Gastrocnemius medialis (tissue), 4 donors: Measurements from ENCODE around the gene CD22. TPM values are rescaled to one million over a fixed set of nuclear protein-coding genes. Genes with fewer than 3 reads are reported as not detected.

Experiments
- ATAC-seq, 2 donors: fragments of 150-250 bp; one replicate each; pipeline ENCODE4 v1.9.1; 2016
- DNase-seq, 2 donors: peaks; one replicate each; pipeline ENCODE4 v3.0.0-alpha.2; 2019
- H3K27ac ChIP-seq, 4 donors: fragments of 200-600 bp; sonication (generic); 1 replicate in 1 of 4; 2 replicates in 3 of 4; pipeline ENCODE4 v1.5.1; 2016 to 2018; ENCODE audit warnings: mild to moderate bottlenecking in 2 of 4, moderate library complexity in 1 of 4
- H3K27me3 ChIP-seq, 3 donors: fragments of 200-600 bp; sonication (generic) in 2 of 3; 1 replicate in 1 of 3; 2 replicates in 2 of 3; pipeline versions ENCODE4 v1.5.1 to v1.6.0; 2016 to 2019; ENCODE audit warnings: mild to moderate bottlenecking in 1 of 3, moderate library complexity in 1 of 3
- H3K36me3 ChIP-seq, 2 donors: fragments of 200-600 bp; sonication (generic) in 1 of 2; one replicate each; pipeline ENCODE4 v1.5.1; 2017 to 2018
- H3K4me1 ChIP-seq, 2 donors: fragments of 200-600 bp; sonication (generic) in 1 of 2; one replicate each; pipeline ENCODE4 v1.5.1; 2016 to 2017; ENCODE audit warnings: mild to moderate bottlenecking in 2 of 2
- H3K4me3 ChIP-seq, 4 donors: fragments of 200-600 bp; sonication (generic) in 3 of 4; 1 replicate in 1 of 4; 2 replicates in 3 of 4; pipeline ENCODE4 v1.5.1; 2016 to 2019; ENCODE audit warnings: mild to moderate bottlenecking in 2 of 4
- H3K9me3 ChIP-seq, 3 donors: fragments of 200-600 bp; sonication (generic) in 2 of 3; 1 replicate in 1 of 3; 2 replicates in 2 of 3; pipeline ENCODE4 v1.5.1; 2016 to 2019
- POLR2A ChIP-seq, 2 donors: fragments of 450-650 bp; IDR thresholded peaks; one replicate each; pipeline ENCODE4 v1.6.1; 2017; ENCODE audit warnings: antibody characterized with exemption in 2 of 2, mild to moderate bottlenecking in 2 of 2, moderate library complexity in 2 of 2
- in situ Hi-C, 4 donors: fragments of 200-750 bp; cut with MboI; loops; one replicate each; pipeline versions ENCODE4 v1.15.0 to v1.8.0; 2017; ENCODE audit warnings: low sequenced_read_pairs in 4 of 4
- intact Hi-C: fragments of 100-400 bp; cut with DNase I; formaldehyde crosslinking; loops from one replicate; pipeline ENCODE4 v1.15.1; 2023; ENCODE audit warnings: low total_unique reads
- total RNA-seq, 4 donors: library from RNA; depleted of rRNA; stranded (reverse); fragments of >200 nt; gene quantifications; one replicate each; pipeline versions ENCODE4 v1.1.0 to v1.2.3, GENCODE V29; 2016
- TF ChIP-seq, protein P1 (sequence below), 5 experiments: fragments of 450-650 bp in 3 of 5; fragments of 200-600 bp in 2 of 5; sonication (generic) in 2 of 5; IDR thresholded peaks in 4 of 5; conservative IDR thresholded peaks in 1 of 5; 1 replicate in 4 of 5; 2 replicates in 1 of 5; pipeline ENCODE4 v1.5.1; 2016 to 2019; ENCODE audit warnings: antibody characterized with exemption in 5 of 5, mild to moderate bottlenecking in 3 of 5, moderate library complexity in 3 of 5

CD22 gene
- total RNA-seq, 4 donors from 2014 or later = 0.59 TPM; not detected in 3

DNA sequence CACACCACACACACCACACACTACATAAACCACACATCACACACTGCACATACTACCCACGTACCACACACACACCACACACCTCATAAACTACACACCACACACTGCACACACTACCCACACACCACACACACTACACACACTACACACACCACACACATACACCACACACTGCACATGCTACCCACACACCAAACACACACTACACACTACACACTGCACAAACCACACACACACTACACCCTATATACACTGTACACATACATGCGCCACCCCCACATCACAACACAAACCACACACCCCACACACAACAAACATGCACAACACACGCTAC, 31.5 kb upstream of the CD22 start:
- intact Hi-C loops (no loop called here), in situ Hi-C loops (no loop called here)
- Histone ChIP-seq H3K4me1 (no peaks in the 10 kb centered on the region), H3K9me3 (no peaks in the 10 kb centered on the region), H3K27me3 (peaks cover 14 to 44% (median 44%) of the 10 kb centered on the region in 3 donors), H3K4me3 (no peak overlapping the region), H3K36me3 (no peaks in the 10 kb centered on the region), H3K27ac (no peak overlapping the region)
- TF ChIP-seq POLR2A (IDR thresholded peaks at IDR 0.05) = no peak
- TF ChIP-seq, protein P1, sequence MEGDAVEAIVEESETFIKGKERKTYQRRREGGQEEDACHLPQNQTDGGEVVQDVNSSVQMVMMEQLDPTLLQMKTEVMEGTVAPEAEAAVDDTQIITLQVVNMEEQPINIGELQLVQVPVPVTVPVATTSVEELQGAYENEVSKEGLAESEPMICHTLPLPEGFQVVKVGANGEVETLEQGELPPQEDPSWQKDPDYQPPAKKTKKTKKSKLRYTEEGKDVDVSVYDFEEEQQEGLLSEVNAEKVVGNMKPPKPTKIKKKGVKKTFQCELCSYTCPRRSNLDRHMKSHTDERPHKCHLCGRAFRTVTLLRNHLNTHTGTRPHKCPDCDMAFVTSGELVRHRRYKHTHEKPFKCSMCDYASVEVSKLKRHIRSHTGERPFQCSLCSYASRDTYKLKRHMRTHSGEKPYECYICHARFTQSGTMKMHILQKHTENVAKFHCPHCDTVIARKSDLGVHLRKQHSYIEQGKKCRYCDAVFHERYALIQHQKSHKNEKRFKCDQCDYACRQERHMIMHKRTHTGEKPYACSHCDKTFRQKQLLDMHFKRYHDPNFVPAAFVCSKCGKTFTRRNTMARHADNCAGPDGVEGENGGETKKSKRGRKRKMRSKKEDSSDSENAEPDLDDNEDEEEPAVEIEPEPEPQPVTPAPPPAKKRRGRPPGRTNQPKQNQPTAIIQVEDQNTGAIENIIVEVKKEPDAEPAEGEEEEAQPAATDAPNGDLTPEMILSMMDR (IDR thresholded peaks at IDR 0.05 in 4 of 5, conservative IDR thresholded peaks at IDR 0.05 in 1 of 5) = no peak
- DNase-seq = no peak
- ATAC-seq = no peak

DNA sequence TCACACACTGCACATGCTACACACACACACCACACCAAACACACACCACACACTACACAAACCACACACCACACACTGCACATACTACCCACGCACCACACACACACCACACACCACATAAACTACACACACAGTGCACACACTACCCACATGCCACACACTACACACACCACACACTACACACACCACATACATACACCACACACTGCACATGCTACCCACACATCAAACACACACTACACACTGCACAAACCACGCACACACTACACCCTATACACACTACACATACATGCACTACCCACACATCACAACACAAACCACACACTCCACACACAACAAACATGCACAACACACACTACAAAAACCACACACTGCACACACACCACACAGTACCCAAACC, 31.1 kb upstream of the CD22 start:
- Histone ChIP-seq H3K36me3 (no peaks in the 10 kb centered on the region), H3K4me3 (no peak overlapping the region), H3K27ac (no peak overlapping the region), H3K27me3 (peaks cover 14 to 44% (median 40%) of the 10 kb centered on the region in 3 donors), H3K9me3 (no peaks in the 10 kb centered on the region), H3K4me1 (no peaks in the 10 kb centered on the region)
- TF ChIP-seq, protein P1 (IDR thresholded peaks at IDR 0.05 in 4 of 5, conservative IDR thresholded peaks at IDR 0.05 in 1 of 5) = no peak
- TF ChIP-seq POLR2A (IDR thresholded peaks at IDR 0.05) = no peak
- ATAC-seq (no peak), DNase-seq (no peak)
- intact Hi-C loops = no loop called here
- in situ Hi-C loops = no loop called here

DNA sequence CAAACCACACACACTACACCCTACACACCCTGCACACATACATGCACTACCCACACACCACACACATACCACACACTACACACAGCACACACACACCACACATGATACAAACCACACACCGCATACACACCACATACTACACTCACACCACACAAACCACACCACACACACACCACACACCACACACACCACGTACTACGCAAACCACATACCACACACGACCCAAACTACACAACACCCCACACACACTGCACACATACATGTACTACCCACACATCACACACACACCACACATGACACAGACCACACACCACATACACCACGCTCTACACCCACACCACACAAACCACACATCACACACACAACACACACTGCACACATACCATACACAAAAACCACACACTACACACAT, 30.4 kb upstream of the CD22 start:
- ATAC-seq = no peak
- no peak for TF ChIP-seq POLR2A (IDR thresholded peaks at IDR 0.05)
- H3K27ac ChIP-seq = no peak overlapping the region
- no peaks in the 10 kb centered on the region for H3K4me1 ChIP-seq
- H3K4me3 ChIP-seq = no peak overlapping the region
- no peak for DNase-seq
- no peaks in the 10 kb centered on the region for H3K36me3 ChIP-seq
- H3K27me3 ChIP-seq = peaks cover 10 to 42% (median 34%) of the 10 kb centered on the region in 3 donors
- H3K9me3 ChIP-seq = no peaks in the 10 kb centered on the region
- in situ Hi-C loops (no loop called here), intact Hi-C loops (no loop called here)

DNA sequence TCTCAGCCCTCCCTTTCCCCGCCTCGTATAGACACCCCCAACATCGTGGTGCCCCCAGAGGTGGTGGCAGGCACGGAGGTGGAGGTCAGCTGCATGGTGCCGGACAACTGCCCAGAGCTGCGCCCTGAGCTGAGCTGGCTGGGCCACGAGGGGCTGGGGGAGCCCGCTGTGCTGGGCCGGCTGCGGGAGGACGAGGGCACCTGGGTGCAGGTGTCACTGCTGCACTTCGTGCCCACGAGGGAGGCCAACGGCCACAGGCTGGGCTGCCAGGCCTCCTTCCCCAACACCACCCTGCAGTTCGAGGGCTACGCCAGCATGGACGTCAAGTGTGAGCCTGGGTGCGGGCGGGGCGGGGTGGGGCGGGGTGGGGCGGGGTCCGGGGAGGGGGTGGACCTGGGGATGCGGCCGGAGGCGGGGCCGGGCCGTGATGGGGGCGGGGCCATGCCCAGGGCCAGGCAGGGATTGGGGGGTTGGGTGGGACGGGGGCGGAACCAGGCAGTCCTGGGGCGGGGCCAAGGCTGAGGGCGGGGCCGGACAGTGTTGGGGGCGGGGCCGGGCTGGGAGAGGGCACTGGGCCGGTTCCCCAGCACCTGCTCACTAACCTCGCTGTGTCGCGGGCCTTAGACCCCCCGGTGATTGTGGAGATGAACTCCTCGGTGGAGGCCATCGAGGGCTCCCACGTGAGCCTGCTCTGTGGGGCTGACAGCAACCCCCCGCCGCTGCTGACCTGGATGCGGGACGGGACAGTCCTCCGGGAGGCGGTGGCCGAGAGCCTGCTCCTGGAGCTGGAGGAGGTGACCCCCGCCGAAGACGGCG, 29.3 kb upstream of the CD22 start:
- Histone ChIP-seq H3K4me3 (no peak overlapping the region), H3K4me1 (no peaks in the 10 kb centered on the region), H3K27me3 (peaks cover 12 to 33% (median 26%) of the 10 kb centered on the region in 3 donors), H3K27ac (no peak overlapping the region), H3K9me3 (no peaks in the 10 kb centered on the region), H3K36me3 (no peaks in the 10 kb centered on the region)
- DNase-seq (no peak), ATAC-seq (no peak)
- intact Hi-C loops (no loop called here), in situ Hi-C loops (no loop called here)
- TF ChIP-seq POLR2A (IDR thresholded peaks at IDR 0.05) = no peak

DNA sequence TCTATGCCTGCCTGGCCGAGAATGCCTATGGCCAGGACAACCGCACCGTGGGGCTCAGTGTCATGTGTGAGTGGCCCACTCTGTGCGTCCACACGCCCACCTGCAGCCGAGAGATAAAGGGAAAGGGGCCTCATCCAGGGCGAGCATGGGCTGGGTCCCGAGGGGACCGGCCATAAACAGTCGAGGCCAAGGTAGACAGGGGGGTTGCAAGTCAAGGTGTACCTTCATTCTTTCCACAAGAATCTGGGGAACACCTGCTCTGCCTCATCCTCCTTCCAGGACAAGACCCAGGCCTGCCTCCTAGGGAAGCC, 28.7 kb upstream of the CD22 start:
- TF ChIP-seq POLR2A (IDR thresholded peaks at IDR 0.05) = no peak
- TF ChIP-seq, protein P1 (IDR thresholded peaks at IDR 0.05 in 4 of 5, conservative IDR thresholded peaks at IDR 0.05 in 1 of 5) = no peak
- intact Hi-C loops (no loop called here), in situ Hi-C loops (no loop called here)
- H3K27ac ChIP-seq = no peak overlapping the region
- no peak overlapping the region for H3K4me3 ChIP-seq
- ATAC-seq (no peak), DNase-seq (no peak)
- H3K36me3 ChIP-seq = no peaks in the 10 kb centered on the region
- no peaks in the 10 kb centered on the region for H3K4me1 ChIP-seq
- no peaks in the 10 kb centered on the region for H3K9me3 ChIP-seq
- peaks cover 12 to 35% (median 26%) of the 10 kb centered on the region in 3 donors for H3K27me3 ChIP-seq

DNA sequence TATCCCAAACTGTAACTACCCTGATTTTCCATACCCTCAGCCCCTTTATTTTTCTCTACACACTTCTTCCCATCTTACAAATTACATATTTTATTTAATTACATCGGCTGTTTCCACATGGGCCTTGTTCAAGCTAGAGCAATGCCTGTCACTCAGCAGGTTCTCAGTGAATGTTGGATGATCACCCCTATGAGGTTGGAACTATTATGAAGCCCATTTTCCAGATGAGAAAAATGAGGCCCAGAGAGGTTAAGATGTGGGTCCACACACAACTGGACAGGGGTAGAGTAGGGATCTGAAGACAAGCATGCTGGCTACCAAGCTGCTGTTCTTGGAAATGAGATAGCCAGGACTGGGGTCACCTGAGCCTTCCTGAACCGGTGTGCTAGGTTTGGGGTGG, 27.0 kb upstream of the CD22 start:
- ATAC-seq = no peak
- peaks cover 12 to 35% (median 26%) of the 10 kb centered on the region in 3 donors for H3K27me3 ChIP-seq
- TF ChIP-seq POLR2A (IDR thresholded peaks at IDR 0.05) = no peak
- TF ChIP-seq, protein P1 (IDR thresholded peaks at IDR 0.05 in 4 of 5, conservative IDR thresholded peaks at IDR 0.05 in 1 of 5) = no peak
- H3K9me3 ChIP-seq = no peaks in the 10 kb centered on the region
- intact Hi-C loops (no loop called here), in situ Hi-C loops (no loop called here)
- H3K4me3 ChIP-seq = no peak overlapping the region
- H3K27ac ChIP-seq = no peak overlapping the region
- DNase-seq = no peak
- no peaks in the 10 kb centered on the region for H3K36me3 ChIP-seq
- H3K4me1 ChIP-seq = no peaks in the 10 kb centered on the region
